Epithelial cell of proximal tubule (primary cell): ENCODE results near the gene CLASP1. TPM values are rescaled to one million over a fixed set of nuclear protein-coding genes. Genes with fewer than 3 reads are reported as not detected.
"Not testable (repeated sequence)": the region's sequence is repeated elsewhere in the genome, so short reads cannot be mapped to it uniquely, and the experiment has no call there.

Experiments used
- DNase-seq: peaks from one replicate; pipeline ENCODE4 v3.0.0-alpha.2; 2011; ENCODE audit warnings: low read depth
- H3K4me3 ChIP-seq: 2 replicates; pipeline ENCODE4 v1.5.1; 2011; ENCODE audit warnings: low read depth, mild to moderate bottlenecking, low read length
- CTCF ChIP-seq: conservative IDR thresholded peaks from 2 replicates; pipeline ENCODE4 v1.5.1; 2012; ENCODE audit warnings: low read depth, mild to moderate bottlenecking, low read length
- total RNA-seq: library from RNA; depleted of rRNA; stranded (reverse); fragments of >200 nt; gene quantifications from 2 replicates; pipeline ENCODE4 v1.2.3, GENCODE V29; 2015

CLASP1 gene
- total RNA-seq, 1 donor from 2014 or later, result 35.0 TPM

- no peak for DNase-seq
- peak; percentile 18 for TF ChIP-seq CTCF
- H3K4me3 ChIP-seq, result no peak overlapping the region
Observed at GRCh38 chr2:121346407-121346806, 302.9 kb downstream of the CLASP1 start.

- TF ChIP-seq CTCF, result no peak
- no peak for DNase-seq
- H3K4me3 ChIP-seq, result no peak overlapping the region
Observed at GRCh38 chr2:121345887-121346286, 303.4 kb downstream of the CLASP1 start.

GRCh38 chr2:121345101-121345500 lies 304.2 kb downstream of the CLASP1 start:
- H3K4me3 ChIP-seq, result no peak overlapping the region
- DNase-seq, result no peak
- TF ChIP-seq CTCF, result no peak

GRCh38 chr2:121343828-121344399 lies 305.3 kb downstream of the CLASP1 start:
- DNase-seq, H3K4me3 ChIP-seq: not testable (repeated sequence)

- TF ChIP-seq CTCF, result no peak
- DNase-seq, result no peak
- no peak overlapping the region for H3K4me3 ChIP-seq
Observed at GRCh38 chr2:121343191-121343590, 306.1 kb downstream of the CLASP1 start.

GRCh38 chr2:121342751-121343150 lies 306.5 kb downstream of the CLASP1 start:
- no peak overlapping the region for H3K4me3 ChIP-seq
- no peak for DNase-seq
- no peak for TF ChIP-seq CTCF

- TF ChIP-seq CTCF, result no peak
- no peak overlapping the region for H3K4me3 ChIP-seq
- DNase-seq, result no peak
Observed at GRCh38 chr2:121340926-121341325, 308.3 kb downstream of the CLASP1 start.
